ENCODE measurements around the gene FLOT2. TPM values are rescaled to one million over a fixed set of nuclear protein-coding genes. Genes with fewer than 3 reads are reported as not detected.

The FLOT2 gene
- total RNA-seq, 1 experiment from 2014 or later = 98.1 TPM

DNA sequence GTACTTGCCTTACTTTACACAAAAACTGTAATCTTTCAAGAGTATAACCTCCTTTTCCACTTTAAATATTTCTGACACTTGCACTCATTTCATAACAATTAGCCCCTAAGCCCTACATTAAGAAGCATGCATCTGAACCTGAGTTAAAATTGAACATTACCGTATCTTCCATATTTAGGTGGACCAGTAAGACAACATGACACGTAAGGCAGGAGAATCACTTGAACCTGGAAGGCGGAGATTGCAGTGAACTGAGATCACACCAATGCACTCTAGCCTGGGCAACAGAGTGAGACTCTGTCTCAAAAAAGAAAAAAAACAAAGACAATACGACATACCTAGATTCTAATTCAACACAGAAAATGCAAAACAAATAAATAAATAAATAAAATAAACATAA, 46.8 kb upstream of the FLOT2 start:
- ATAC-seq (no peak), DNase-seq (ENCODE audit: low read depth, low spot score) (no peak)
- Histone ChIP-seq H4K20me1 (ENCODE audit: insufficient read depth) (no peaks in the 10 kb centered on the region), H3K9me3 (ENCODE audit: control insufficient read depth in 1 of 2, insufficient read depth in 1 of 2, low read depth in 1 of 2, low read length in 2 of 2) (no peaks in the 10 kb centered on the region), H3K4me2 (ENCODE audit: low read length) (no peak overlapping the region), H3K4me3 (replicated peaks in 1 of 2; ENCODE audit: low read depth in 1 of 2, low read length in 2 of 2) (no peak overlapping the region), H3K9me2 (ENCODE audit: insufficient read depth) (no peaks in the 10 kb centered on the region), H2AFZ (ENCODE audit: low read depth, low read length, poor library complexity, severe bottlenecking) (no peak overlapping the region), H3K9ac (ENCODE audit: low read length) (no peak overlapping the region), H3K36me3 (ENCODE audit: control insufficient read depth in 1 of 2, insufficient read depth in 2 of 2, low read length in 2 of 2) (peaks cover 6 to 17% of the 10 kb centered on the region in 2 experiments; a peak in 3 of 4 replicates), H3K4me1 (ENCODE audit: control insufficient read depth in 1 of 2, insufficient read depth in 2 of 2, low read length in 2 of 2) (peaks cover 9 to 11% of the 10 kb centered on the region in 2 experiments), H3K27ac (ENCODE audit: low read depth, low read length) (no peak overlapping the region), H3K79me2 (ENCODE audit: insufficient read depth, low read length) (peaks cover 100% of the 10 kb centered on the region), H3K27me3 (ENCODE audit: insufficient read depth, low read length) (no peaks in the 10 kb centered on the region)
- intact Hi-C loops (cut with micrococcal nuclease) = no loop called here
- ChIA-PET RAD21 (ENCODE audit: low non-redundant PET in 1 of 2, low total read pairs in 2 of 2, uncharacterized antibody in 2 of 2, unreplicated experiment in 2 of 2) (no interaction called here), CTCF (no interaction called here), POLR2A (no interaction called here)
- no TSS peak for BruUV-seq (replicated peaks)
- TF ChIP-seq RAD21 (IDR thresholded peaks at IDR 0.05; ENCODE audit: low read depth) (no peak), POLR2AphosphoS5 (IDR thresholded peaks at IDR 0.05; ENCODE audit: low read depth, low read length) (no peak), SP1 (IDR thresholded peaks at IDR 0.05; ENCODE audit: low read depth) (no peak), EZH2phosphoT487 (IDR thresholded peaks at IDR 0.05; ENCODE audit: borderline replicate concordance) (no peak), EGR1 (IDR thresholded peaks at IDR 0.05; ENCODE audit: low read depth) (no peak), SIN3A (IDR thresholded peaks at IDR 0.05; ENCODE audit: low read depth) (no peak), YY1 (IDR thresholded peaks at IDR 0.05; ENCODE audit: extremely low read depth, insufficient replicate concordance, low read depth, low read length) (no peak), TCF7L2 (IDR thresholded peaks at IDR 0.05; ENCODE audit: borderline replicate concordance, extremely low read depth, insufficient read depth, insufficient read length) (no peak), SRF (IDR thresholded peaks at IDR 0.05; ENCODE audit: low read depth) (no peak), ZFX (IDR thresholded peaks at IDR 0.05) (no peak), EZH2 (IDR thresholded peaks at IDR 0.05) (no peak), ELF1 (IDR thresholded peaks at IDR 0.05; ENCODE audit: borderline replicate concordance, low read depth) (no peak), FOSL1 (IDR thresholded peaks at IDR 0.05; ENCODE audit: low read depth) (no peak)
- TF ChIP-seq, protein P1, sequence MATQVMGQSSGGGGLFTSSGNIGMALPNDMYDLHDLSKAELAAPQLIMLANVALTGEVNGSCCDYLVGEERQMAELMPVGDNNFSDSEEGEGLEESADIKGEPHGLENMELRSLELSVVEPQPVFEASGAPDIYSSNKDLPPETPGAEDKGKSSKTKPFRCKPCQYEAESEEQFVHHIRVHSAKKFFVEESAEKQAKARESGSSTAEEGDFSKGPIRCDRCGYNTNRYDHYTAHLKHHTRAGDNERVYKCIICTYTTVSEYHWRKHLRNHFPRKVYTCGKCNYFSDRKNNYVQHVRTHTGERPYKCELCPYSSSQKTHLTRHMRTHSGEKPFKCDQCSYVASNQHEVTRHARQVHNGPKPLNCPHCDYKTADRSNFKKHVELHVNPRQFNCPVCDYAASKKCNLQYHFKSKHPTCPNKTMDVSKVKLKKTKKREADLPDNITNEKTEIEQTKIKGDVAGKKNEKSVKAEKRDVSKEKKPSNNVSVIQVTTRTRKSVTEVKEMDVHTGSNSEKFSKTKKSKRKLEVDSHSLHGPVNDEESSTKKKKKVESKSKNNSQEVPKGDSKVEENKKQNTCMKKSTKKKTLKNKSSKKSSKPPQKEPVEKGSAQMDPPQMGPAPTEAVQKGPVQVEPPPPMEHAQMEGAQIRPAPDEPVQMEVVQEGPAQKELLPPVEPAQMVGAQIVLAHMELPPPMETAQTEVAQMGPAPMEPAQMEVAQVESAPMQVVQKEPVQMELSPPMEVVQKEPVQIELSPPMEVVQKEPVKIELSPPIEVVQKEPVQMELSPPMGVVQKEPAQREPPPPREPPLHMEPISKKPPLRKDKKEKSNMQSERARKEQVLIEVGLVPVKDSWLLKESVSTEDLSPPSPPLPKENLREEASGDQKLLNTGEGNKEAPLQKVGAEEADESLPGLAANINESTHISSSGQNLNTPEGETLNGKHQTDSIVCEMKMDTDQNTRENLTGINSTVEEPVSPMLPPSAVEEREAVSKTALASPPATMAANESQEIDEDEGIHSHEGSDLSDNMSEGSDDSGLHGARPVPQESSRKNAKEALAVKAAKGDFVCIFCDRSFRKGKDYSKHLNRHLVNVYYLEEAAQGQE (IDR thresholded peaks at IDR 0.05; ENCODE audit: low read depth) = no peak
- TF ChIP-seq, protein P2, sequence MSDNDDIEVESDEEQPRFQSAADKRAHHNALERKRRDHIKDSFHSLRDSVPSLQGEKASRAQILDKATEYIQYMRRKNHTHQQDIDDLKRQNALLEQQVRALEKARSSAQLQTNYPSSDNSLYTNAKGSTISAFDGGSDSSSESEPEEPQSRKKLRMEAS (IDR thresholded peaks at IDR 0.05) = no peak

Measured in HCT116 (cell line).